GM23338 (cell line): ENCODE data around the gene MFAP4. TPM values are rescaled to one million over a fixed set of nuclear protein-coding genes. Genes with fewer than 3 reads are reported as not detected.

Experiments used
- ATAC-seq: fragments of 200-7000 bp; cut with Tn5 transposase; 3 replicates; pipeline ENCODE4 v1.9.1; 2020
- DNase-seq: peaks from one replicate; pipeline ENCODE4 v3.0.0-alpha.2; 2015; ENCODE audit warnings: low spot score
- H2AFZ ChIP-seq: fragments of 200-600 bp; sonication (generic); 2 replicates; pipeline ENCODE4 v1.8.0; 2016; ENCODE audit warnings: antibody characterized with exemption, mild to moderate bottlenecking, moderate library complexity
- H3F3A ChIP-seq: fragments of 200-600 bp; sonication (generic); replicated peaks from 2 replicates; pipeline ENCODE4 v1.8.0; 2017; ENCODE audit warnings: antibody characterized with exemption, mixed run types, low read depth
- H3K27ac ChIP-seq: fragments of 200-600 bp; sonication (generic); 2 replicates; pipeline ENCODE4 v1.6.1; 2016; ENCODE audit warnings: low read depth
- H3K27me3 ChIP-seq: fragments of 200-600 bp; sonication (generic); 2 replicates; pipeline ENCODE4 v1.8.0; 2016; ENCODE audit warnings: mild to moderate bottlenecking, mixed run types, moderate library complexity; ENCODE audit not compliant: insufficient read depth
- H3K36me3 ChIP-seq: fragments of 200-600 bp; sonication (generic); 2 replicates; pipeline ENCODE4 v1.8.0; 2016; ENCODE audit warnings: mild to moderate bottlenecking; ENCODE audit not compliant: insufficient read depth
- H3K4me1 ChIP-seq: fragments of 200-600 bp; sonication (generic); 2 replicates; pipeline ENCODE4 v1.8.0; 2016; ENCODE audit warnings: mild to moderate bottlenecking, moderate library complexity; ENCODE audit not compliant: insufficient read depth
- H3K4me2 ChIP-seq: fragments of 200-600 bp; sonication (generic); 2 replicates; pipeline ENCODE4 v1.7.1; 2017; ENCODE audit warnings: mixed run types
- H3K4me3 ChIP-seq: fragments of 200-600 bp; sonication (generic); 2 replicates; pipeline ENCODE4 v1.6.1; 2016; ENCODE audit warnings: mixed run types
- H3K79me2 ChIP-seq: fragments of 200-600 bp; sonication (generic); replicated peaks from 2 replicates; pipeline ENCODE4 v1.8.0; 2017; ENCODE audit warnings: mild to moderate bottlenecking; ENCODE audit not compliant: insufficient read depth
- H3K9me2 ChIP-seq: fragments of 200-600 bp; sonication (generic); 2 replicates; pipeline ENCODE4 v1.8.0; 2017; ENCODE audit not compliant: insufficient read depth
- H4K20me1 ChIP-seq: fragments of 200-600 bp; sonication (generic); replicated peaks from 2 replicates; pipeline ENCODE4 v1.8.0; 2017; ENCODE audit warnings: mild to moderate bottlenecking; ENCODE audit not compliant: insufficient read depth
- H3K27ac Mint-ChIP-seq: 2 replicates; pipeline ENCODE4 v1.8.0; 2020; ENCODE audit warnings: inconsistent platforms, mild to moderate bottlenecking, moderate library complexity, mixed read lengths
- H3K27me3 Mint-ChIP-seq: 3 replicates; pipeline ENCODE4 v1.8.0; 2022; ENCODE audit warnings: low read depth, mild to moderate bottlenecking, moderate library complexity, mixed read lengths, inconsistent platforms; ENCODE audit not compliant: insufficient read depth, poor library complexity
- H3K36me3 Mint-ChIP-seq: 3 replicates; pipeline ENCODE4 v1.8.0; 2021; ENCODE audit warnings: low read depth, mild to moderate bottlenecking, inconsistent platforms, moderate library complexity, mixed read lengths
- H3K4me1 Mint-ChIP-seq: 3 replicates; pipeline ENCODE4 v1.8.0; 2020; ENCODE audit warnings: mild to moderate bottlenecking, inconsistent platforms, mixed read lengths
- H3K4me3 Mint-ChIP-seq: 3 replicates; pipeline ENCODE4 v1.8.0; 2021; ENCODE audit warnings: moderate library complexity, mild to moderate bottlenecking, inconsistent platforms, mixed read lengths
- H3K9me3 Mint-ChIP-seq: 3 replicates; pipeline ENCODE4 v1.8.0; 2020; ENCODE audit warnings: moderate library complexity, mild to moderate bottlenecking, inconsistent platforms, mixed read lengths
- EZH2 ChIP-seq: fragments of 200-600 bp; sonication (generic); IDR thresholded peaks from one replicate; pipeline ENCODE4 v1.8.0; 2017; ENCODE audit warnings: antibody characterized with exemption, mild to moderate bottlenecking, low read depth; ENCODE audit not compliant: unreplicated experiment
- EZH2phosphoT487 ChIP-seq: fragments of 200-600 bp; sonication (generic); IDR thresholded peaks from one replicate; pipeline ENCODE4 v1.8.1; 2018; ENCODE audit warnings: antibody characterized with exemption; ENCODE audit not compliant: unreplicated experiment
- JUNB ChIP-seq: IDR thresholded peaks from one replicate; pipeline ENCODE4 v1.6.1; 2016; ENCODE audit warnings: antibody characterized with exemption; ENCODE audit not compliant: unreplicated experiment
- NANOG ChIP-seq: IDR thresholded peaks from 2 replicates; pipeline ENCODE4 v1.6.1; 2016; ENCODE audit warnings: antibody characterized with exemption, borderline replicate concordance
- POLR2AphosphoS5 ChIP-seq: IDR thresholded peaks from 2 replicates; pipeline ENCODE4 v1.6.1; 2016; ENCODE audit warnings: antibody characterized with exemption, low read depth
- ZNF114 ChIP-seq: fragments of 250-450 bp; sonication (Bioruptor Pico); IDR thresholded peaks from 2 replicates; pipeline ENCODE4 v1.5.0; 2020; ENCODE audit warnings: mild to moderate bottlenecking, moderate library complexity
- polyA plus RNA-seq: library from polyadenylated mRNA; unstranded; fragments of >200 nt; fragmentation: Nextera tagmentation; extraction: Ambion mirVana; gene quantifications from 2 replicates; pipeline ENCODE4 v1.2.1, GENCODE V29; 2016
- total RNA-seq: library from RNA; depleted of rRNA; stranded (reverse); fragments of >200 nt; shearing (Covaris generic); gene quantifications from 2 replicates; pipeline ENCODE4 v1.2.3, GENCODE V29; 2014
- TF ChIP-seq, protein P1 (sequence below), 2 experiments: fragments of 200-600 bp in 1 of 2; sonication (generic) in 1 of 2; conservative IDR thresholded peaks; 2 replicates each; pipeline versions ENCODE4 v1.5.1 to v1.6.1; 2016 to 2017; ENCODE audit warnings: antibody characterized with exemption in 2 of 2, low read depth in 2 of 2, mild to moderate bottlenecking in 2 of 2, moderate library complexity in 1 of 2
- TF ChIP-seq, protein P2 (sequence below): fragments of 250-450 bp; sonication (Bioruptor Pico); IDR thresholded peaks from 2 replicates; pipeline ENCODE4 v1.5.0; 2020; ENCODE audit warnings: mild to moderate bottlenecking, moderate library complexity
- TF ChIP-seq, protein P3 (sequence below): IDR thresholded peaks from one replicate; pipeline ENCODE4 v1.6.1; 2018; ENCODE audit warnings: antibody characterized with exemption; ENCODE audit not compliant: unreplicated experiment

MFAP4 gene
- total and polyA plus RNA-seq, 2 experiments from 2014 or later = 7.7 to 9.7 TPM

DNA sequence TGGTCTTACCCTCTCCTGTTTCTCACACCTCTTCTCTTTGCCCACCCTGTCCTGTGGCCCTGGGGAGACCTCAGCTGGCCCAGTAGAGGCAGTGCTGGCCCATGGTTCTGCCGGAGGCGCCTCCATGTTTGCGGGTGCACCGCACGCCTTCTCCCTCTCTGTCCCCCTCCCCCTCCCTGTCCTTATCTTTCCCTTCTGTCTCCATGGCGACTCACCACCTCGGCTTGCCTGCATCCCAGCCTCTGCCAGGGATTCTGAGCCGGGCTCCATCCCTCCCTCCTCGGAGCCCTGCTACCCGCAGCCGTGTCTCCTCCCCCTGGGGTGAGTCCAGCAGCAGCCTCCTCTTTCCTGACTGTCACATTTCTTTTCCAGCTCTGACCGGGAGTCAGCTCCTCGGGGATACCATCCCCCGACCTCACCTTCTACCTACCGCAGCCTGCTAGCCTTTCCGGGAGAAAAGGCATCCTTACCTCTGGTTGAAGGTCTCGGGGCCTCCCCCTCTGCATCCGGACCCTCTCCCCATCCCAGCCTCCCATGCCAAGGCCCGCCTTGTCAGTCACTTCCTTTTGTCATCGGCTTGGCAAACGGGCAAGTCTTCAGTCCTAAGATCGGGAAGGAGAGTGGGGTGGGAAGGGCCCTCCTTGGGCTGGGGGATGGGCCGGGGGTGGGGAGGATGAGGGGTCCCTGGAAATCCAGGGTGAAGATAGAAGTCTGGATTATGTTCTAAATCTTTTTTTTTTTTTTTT, 24.1 kb upstream of the MFAP4 start, which contains the start of gene RNF112:
Gene RNF112, plus strand, starts transcription at position 358 of the 746 bp plus-strand sequence. Its CDS starts 177 bp downstream, at position 535.
- Histone ChIP-seq H3K9me2 (no peaks in the 10 kb centered on the region), H3K4me3 (peak within 1 kb of the TSS; percentile 43), H3K36me3 (no peaks in the 10 kb centered on the region), H2AFZ (peak within 1 kb of the TSS; percentile 90; the same call in 1 of the 2 replicates), H3K27ac (no peak within 1 kb of the TSS), H4K20me1 (no peaks in the 10 kb centered on the region), H3K4me2 (peak within 1 kb of the TSS; percentile 73), H3K27me3 (no peaks in the 10 kb centered on the region), H3K79me2 (no peaks in the 10 kb centered on the region), H3K4me1 (peaks cover 15% of the 10 kb centered on the region), H3F3A (no peaks in the 10 kb centered on the region)
- H3K4me1 Mint-ChIP-seq = peaks cover 17% of the 10 kb centered on the region
- DNase-seq = peak; percentile 74
- H3K36me3 Mint-ChIP-seq = no peaks in the 10 kb centered on the region
- TF ChIP-seq JUNB (no peak), EZH2 (no peak), POLR2AphosphoS5 (no peak), NANOG (no peak)
- TF ChIP-seq, protein P1, sequence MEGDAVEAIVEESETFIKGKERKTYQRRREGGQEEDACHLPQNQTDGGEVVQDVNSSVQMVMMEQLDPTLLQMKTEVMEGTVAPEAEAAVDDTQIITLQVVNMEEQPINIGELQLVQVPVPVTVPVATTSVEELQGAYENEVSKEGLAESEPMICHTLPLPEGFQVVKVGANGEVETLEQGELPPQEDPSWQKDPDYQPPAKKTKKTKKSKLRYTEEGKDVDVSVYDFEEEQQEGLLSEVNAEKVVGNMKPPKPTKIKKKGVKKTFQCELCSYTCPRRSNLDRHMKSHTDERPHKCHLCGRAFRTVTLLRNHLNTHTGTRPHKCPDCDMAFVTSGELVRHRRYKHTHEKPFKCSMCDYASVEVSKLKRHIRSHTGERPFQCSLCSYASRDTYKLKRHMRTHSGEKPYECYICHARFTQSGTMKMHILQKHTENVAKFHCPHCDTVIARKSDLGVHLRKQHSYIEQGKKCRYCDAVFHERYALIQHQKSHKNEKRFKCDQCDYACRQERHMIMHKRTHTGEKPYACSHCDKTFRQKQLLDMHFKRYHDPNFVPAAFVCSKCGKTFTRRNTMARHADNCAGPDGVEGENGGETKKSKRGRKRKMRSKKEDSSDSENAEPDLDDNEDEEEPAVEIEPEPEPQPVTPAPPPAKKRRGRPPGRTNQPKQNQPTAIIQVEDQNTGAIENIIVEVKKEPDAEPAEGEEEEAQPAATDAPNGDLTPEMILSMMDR (conservative IDR thresholded peaks at IDR 0.05; ENCODE audit: low read depth in 2 of 2) = peak; percentile 10 to 49; a peak in 2 of 4 replicates
- no peak within 1 kb of the TSS for H3K27ac Mint-ChIP-seq
- peak within 1 kb of the TSS; percentile 43 for H3K4me3 Mint-ChIP-seq
- peaks cover 16% of the 10 kb centered on the region for H3K27me3 Mint-ChIP-seq
- peak; percentile 68 for ATAC-seq
- H3K9me3 Mint-ChIP-seq = no peaks in the 10 kb centered on the region

DNA sequence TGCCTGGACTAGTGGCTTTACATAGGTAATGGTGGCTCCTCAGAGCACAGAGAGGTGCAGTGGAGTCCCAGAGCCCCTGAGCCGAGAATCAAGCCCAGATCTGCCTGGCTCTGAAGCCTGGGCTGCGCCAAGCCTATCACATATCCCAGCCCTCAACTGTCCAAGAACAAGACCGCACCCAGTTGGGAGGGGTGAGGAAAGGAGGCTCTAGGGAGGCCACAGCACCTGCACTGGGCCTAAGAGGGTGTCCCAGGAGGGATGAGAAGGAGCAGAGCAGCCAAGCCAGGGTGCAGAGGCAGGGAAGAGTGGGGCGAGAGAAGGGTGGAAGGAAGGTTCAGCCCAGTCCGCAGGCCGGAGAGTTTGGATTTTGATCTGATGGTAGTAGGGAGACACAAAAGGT, 23.1 kb upstream of the MFAP4 start:
- Mint-ChIP-seq H3K4me3 (no peak overlapping the region), H3K4me1 (peaks cover 17% of the 10 kb centered on the region), H3K9me3 (no peaks in the 10 kb centered on the region), H3K36me3 (no peaks in the 10 kb centered on the region), H3K27me3 (peaks cover 16% of the 10 kb centered on the region), H3K27ac (no peak overlapping the region)
- Histone ChIP-seq H3F3A (no peaks in the 10 kb centered on the region), H3K9me2 (no peaks in the 10 kb centered on the region), H2AFZ (peak overlapping the region; percentile 90; the same call in 1 of the 2 replicates), H3K4me1 (peaks cover 15% of the 10 kb centered on the region), H3K4me3 (no peak overlapping the region), H3K27me3 (no peaks in the 10 kb centered on the region), H3K27ac (no peak overlapping the region), H3K36me3 (no peaks in the 10 kb centered on the region), H4K20me1 (no peaks in the 10 kb centered on the region), H3K4me2 (no peak overlapping the region), H3K79me2 (no peaks in the 10 kb centered on the region)
- DNase-seq (no peak), ATAC-seq (no peak)
- TF ChIP-seq, protein P2, sequence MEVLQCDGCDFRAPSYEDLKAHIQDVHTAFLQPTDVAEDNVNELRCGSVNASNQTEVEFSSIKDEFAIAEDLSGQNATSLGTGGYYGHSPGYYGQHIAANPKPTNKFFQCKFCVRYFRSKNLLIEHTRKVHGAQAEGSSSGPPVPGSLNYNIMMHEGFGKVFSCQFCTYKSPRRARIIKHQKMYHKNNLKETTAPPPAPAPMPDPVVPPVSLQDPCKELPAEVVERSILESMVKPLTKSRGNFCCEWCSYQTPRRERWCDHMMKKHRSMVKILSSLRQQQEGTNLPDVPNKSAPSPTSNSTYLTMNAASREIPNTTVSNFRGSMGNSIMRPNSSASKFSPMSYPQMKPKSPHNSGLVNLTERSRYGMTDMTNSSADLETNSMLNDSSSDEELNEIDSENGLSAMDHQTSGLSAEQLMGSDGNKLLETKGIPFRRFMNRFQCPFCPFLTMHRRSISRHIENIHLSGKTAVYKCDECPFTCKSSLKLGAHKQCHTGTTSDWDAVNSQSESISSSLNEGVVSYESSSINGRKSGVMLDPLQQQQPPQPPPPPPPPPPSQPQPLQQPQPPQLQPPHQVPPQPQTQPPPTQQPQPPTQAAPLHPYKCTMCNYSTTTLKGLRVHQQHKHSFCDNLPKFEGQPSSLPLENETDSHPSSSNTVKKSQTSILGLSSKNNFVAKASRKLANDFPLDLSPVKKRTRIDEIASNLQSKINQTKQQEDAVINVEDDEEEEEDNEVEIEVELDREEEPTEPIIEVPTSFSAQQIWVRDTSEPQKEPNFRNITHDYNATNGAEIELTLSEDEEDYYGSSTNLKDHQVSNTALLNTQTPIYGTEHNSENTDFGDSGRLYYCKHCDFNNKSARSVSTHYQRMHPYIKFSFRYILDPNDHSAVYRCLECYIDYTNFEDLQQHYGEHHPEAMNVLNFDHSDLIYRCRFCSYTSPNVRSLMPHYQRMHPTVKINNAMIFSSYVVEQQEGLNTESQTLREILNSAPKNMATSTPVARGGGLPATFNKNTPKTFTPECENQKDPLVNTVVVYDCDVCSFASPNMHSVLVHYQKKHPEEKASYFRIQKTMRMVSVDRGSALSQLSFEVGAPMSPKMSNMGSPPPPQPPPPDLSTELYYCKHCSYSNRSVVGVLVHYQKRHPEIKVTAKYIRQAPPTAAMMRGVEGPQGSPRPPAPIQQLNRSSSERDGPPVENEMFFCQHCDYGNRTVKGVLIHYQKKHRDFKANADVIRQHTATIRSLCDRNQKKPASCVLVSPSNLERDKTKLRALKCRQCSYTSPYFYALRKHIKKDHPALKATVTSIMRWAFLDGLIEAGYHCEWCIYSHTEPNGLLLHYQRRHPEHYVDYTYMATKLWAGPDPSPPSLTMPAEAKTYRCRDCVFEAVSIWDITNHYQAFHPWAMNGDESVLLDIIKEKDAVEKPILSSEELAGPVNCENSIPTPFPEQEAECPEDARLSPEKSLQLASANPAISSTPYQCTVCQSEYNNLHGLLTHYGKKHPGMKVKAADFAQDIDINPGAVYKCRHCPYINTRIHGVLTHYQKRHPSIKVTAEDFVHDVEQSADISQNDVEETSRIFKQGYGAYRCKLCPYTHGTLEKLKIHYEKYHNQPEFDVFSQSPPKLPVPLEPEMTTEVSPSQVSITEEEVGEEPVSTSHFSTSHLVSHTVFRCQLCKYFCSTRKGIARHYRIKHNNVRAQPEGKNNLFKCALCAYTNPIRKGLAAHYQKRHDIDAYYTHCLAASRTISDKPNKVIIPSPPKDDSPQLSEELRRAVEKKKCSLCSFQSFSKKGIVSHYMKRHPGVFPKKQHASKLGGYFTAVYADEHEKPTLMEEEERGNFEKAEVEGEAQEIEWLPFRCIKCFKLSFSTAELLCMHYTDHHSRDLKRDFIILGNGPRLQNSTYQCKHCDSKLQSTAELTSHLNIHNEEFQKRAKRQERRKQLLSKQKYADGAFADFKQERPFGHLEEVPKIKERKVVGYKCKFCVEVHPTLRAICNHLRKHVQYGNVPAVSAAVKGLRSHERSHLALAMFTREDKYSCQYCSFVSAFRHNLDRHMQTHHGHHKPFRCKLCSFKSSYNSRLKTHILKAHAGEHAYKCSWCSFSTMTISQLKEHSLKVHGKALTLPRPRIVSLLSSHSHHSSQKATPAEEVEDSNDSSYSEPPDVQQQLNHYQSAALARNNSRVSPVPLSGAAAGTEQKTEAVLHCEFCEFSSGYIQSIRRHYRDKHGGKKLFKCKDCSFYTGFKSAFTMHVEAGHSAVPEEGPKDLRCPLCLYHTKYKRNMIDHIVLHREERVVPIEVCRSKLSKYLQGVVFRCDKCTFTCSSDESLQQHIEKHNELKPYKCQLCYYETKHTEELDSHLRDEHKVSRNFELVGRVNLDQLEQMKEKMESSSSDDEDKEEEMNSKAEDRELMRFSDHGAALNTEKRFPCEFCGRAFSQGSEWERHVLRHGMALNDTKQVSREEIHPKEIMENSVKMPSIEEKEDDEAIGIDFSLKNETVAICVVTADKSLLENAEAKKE (CRISPR knock-in tag) = no peak
- TF ChIP-seq ZNF114 (no peak), EZH2 (no peak), NANOG (no peak), EZH2phosphoT487 (no peak)
- TF ChIP-seq, protein P3, sequence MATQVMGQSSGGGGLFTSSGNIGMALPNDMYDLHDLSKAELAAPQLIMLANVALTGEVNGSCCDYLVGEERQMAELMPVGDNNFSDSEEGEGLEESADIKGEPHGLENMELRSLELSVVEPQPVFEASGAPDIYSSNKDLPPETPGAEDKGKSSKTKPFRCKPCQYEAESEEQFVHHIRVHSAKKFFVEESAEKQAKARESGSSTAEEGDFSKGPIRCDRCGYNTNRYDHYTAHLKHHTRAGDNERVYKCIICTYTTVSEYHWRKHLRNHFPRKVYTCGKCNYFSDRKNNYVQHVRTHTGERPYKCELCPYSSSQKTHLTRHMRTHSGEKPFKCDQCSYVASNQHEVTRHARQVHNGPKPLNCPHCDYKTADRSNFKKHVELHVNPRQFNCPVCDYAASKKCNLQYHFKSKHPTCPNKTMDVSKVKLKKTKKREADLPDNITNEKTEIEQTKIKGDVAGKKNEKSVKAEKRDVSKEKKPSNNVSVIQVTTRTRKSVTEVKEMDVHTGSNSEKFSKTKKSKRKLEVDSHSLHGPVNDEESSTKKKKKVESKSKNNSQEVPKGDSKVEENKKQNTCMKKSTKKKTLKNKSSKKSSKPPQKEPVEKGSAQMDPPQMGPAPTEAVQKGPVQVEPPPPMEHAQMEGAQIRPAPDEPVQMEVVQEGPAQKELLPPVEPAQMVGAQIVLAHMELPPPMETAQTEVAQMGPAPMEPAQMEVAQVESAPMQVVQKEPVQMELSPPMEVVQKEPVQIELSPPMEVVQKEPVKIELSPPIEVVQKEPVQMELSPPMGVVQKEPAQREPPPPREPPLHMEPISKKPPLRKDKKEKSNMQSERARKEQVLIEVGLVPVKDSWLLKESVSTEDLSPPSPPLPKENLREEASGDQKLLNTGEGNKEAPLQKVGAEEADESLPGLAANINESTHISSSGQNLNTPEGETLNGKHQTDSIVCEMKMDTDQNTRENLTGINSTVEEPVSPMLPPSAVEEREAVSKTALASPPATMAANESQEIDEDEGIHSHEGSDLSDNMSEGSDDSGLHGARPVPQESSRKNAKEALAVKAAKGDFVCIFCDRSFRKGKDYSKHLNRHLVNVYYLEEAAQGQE = no peak
